B cell (primary cell): Measurements from ENCODE around the gene MAPT. TPM values are rescaled to one million over a fixed set of nuclear protein-coding genes. Genes with fewer than 3 reads are reported as not detected.

Source experiments
- ATAC-seq: fragments of 200-7000 bp; cut with Tn5 transposase; one replicate; pipeline ENCODE4 v1.10.0; 2021; ENCODE audit warnings: low read depth, mild to moderate bottlenecking, moderate number of reproducible peaks, moderate library complexity
- CTCF ChIA-PET: fragments of 350-600 bp; sonication (Branson Sonifier 250); formaldehyde crosslinking; loops from one replicate; lab custom pipeline; 2021; ENCODE audit warnings: antibody characterized with exemption, inconsistent platforms; lab: Charles Lee
- POLR2A ChIA-PET: fragments of 350-600 bp; sonication (Branson Sonifier 250); formaldehyde crosslinking; loops from one replicate; lab custom pipeline; 2021; ENCODE audit warnings: antibody characterized with exemption; lab: Charles Lee
- DNase-seq: peaks from one replicate; pipeline ENCODE4 v3.0.0; 2013
- H2AFZ ChIP-seq: 2 replicates; pipeline ENCODE4 v1.6.1; 2012; ENCODE audit warnings: mild to moderate bottlenecking, low read depth, low read length; ENCODE audit not compliant: insufficient read depth, poor library complexity, severe bottlenecking
- H3K27ac ChIP-seq, 2 donors: 1 replicate in 1 of 2; 2 replicates in 1 of 2; pipeline ENCODE4 v1.5.1; 2012 to 2013; ENCODE audit warnings: low read length in 2 of 2, mild to moderate bottlenecking in 2 of 2, moderate library complexity in 1 of 2
- H3K27me3 ChIP-seq, 4 experiments: fragments of 200-600 bp in 1 of 4; sonication (generic) in 1 of 4; replicated peaks in 1 of 4; 1 replicate in 2 of 4; 2 replicates in 2 of 4; pipeline versions ENCODE4 v1.6.1 to v1.7.0; 2013 to 2016; ENCODE audit warnings: low read length in 3 of 4, mild to moderate bottlenecking in 2 of 4, mixed read lengths in 1 of 4, moderate library complexity in 1 of 4; ENCODE audit not compliant: insufficient read depth in 4 of 4, control insufficient read depth in 3 of 4; ENCODE audit errors: control extremely low read depth in 1 of 4
- H3K36me3 ChIP-seq, 2 experiments: replicated peaks in 1 of 2; 1 replicate in 1 of 2; 2 replicates in 1 of 2; pipeline versions ENCODE4 v1.6.1 to v1.7.1; 2013; ENCODE audit warnings: low read length in 1 of 2; ENCODE audit not compliant: insufficient read depth in 2 of 2, control insufficient read depth in 1 of 2; ENCODE audit errors: control extremely low read depth in 1 of 2, extremely low read depth in 1 of 2
- H3K4me1 ChIP-seq, 2 donors: fragments of 200-600 bp in 1 of 2; sonication (generic) in 1 of 2; 1 replicate in 1 of 2; 2 replicates in 1 of 2; pipeline versions ENCODE4 v1.5.1 to v1.6.1; 2013 to 2017; ENCODE audit warnings: low read length in 2 of 2; ENCODE audit not compliant: control insufficient read depth in 2 of 2, insufficient read depth in 2 of 2
- H3K4me2 ChIP-seq: replicated peaks from 2 replicates; pipeline ENCODE3; 2012; ENCODE audit warnings: mild to moderate bottlenecking, low read depth, low read length; ENCODE audit not compliant: poor library complexity, severe bottlenecking
- H3K4me3 ChIP-seq, 5 experiments: fragments of 200-600 bp in 1 of 5; sonication (generic) in 1 of 5; 1 replicate in 3 of 5; 2 replicates in 2 of 5; pipeline versions ENCODE4 v1.5.1 to v1.7.0; 2011 to 2016; ENCODE audit warnings: low read length in 4 of 5, mild to moderate bottlenecking in 4 of 5, low read depth in 2 of 5, control low read depth in 1 of 5, moderate library complexity in 1 of 5; ENCODE audit not compliant: insufficient read depth in 1 of 5; ENCODE audit errors: control extremely low read depth in 1 of 5, extremely low read depth in 1 of 5
- H3K79me2 ChIP-seq: fragments of 200-600 bp; sonication (generic); one replicate; pipeline ENCODE4 v1.6.0; 2016; ENCODE audit warnings: low read length; ENCODE audit not compliant: control insufficient read depth, insufficient read depth
- H3K9ac ChIP-seq: fragments of 200-600 bp; sonication (generic); 2 replicates; pipeline ENCODE4 v1.6.1; 2017; ENCODE audit warnings: mild to moderate bottlenecking, low read length, moderate library complexity
- H3K9me3 ChIP-seq, 3 donors: one replicate each; pipeline versions ENCODE4 v1.6.1 to v1.7.1; 2013; ENCODE audit warnings: low read length in 2 of 3; ENCODE audit not compliant: control insufficient read depth in 2 of 3, insufficient read depth in 1 of 3; ENCODE audit errors: control extremely low read depth in 1 of 3
- H4K20me1 ChIP-seq: 2 replicates; pipeline ENCODE4 v1.6.0; 2012; ENCODE audit warnings: mild to moderate bottlenecking, low read length; ENCODE audit not compliant: insufficient read depth, control insufficient read depth, poor library complexity, severe bottlenecking
- H3K27ac Mint-ChIP-seq: one replicate; pipeline ENCODE4 v1.8.0; 2021; ENCODE audit warnings: mixed read lengths
- H3K27me3 Mint-ChIP-seq: one replicate; pipeline ENCODE4 v1.8.0; 2021; ENCODE audit warnings: mixed read lengths
- H3K4me1 Mint-ChIP-seq: one replicate; pipeline ENCODE4 v1.8.0; 2021; ENCODE audit warnings: mixed read lengths
- H3K4me3 Mint-ChIP-seq: one replicate; pipeline ENCODE4 v1.8.0; 2021; ENCODE audit warnings: mixed read lengths
- H3K9me3 Mint-ChIP-seq: one replicate; pipeline ENCODE4 v1.8.0; 2022; ENCODE audit warnings: mixed read lengths; ENCODE audit not compliant: insufficient read depth
- CTCF ChIP-seq: fragments of 200-600 bp; IDR thresholded peaks from one replicate; pipeline ENCODE4 v1.8.0; 2022; ENCODE audit warnings: antibody characterized with exemption, mild to moderate bottlenecking
- EZH2 ChIP-seq: IDR thresholded peaks from 2 replicates; pipeline ENCODE4 v1.6.1; 2012; ENCODE audit warnings: borderline replicate concordance, low read depth, mild to moderate bottlenecking, moderate library complexity, low read length; ENCODE audit not compliant: insufficient read depth, poor library complexity, severe bottlenecking
- WGBS: methylation state at CpG from one replicate; pipeline ENCODE4 v1.1.5; 2013; ENCODE audit warnings: missing lambda C conversion rate; ENCODE audit not compliant: insufficient coverage; 5-methylcytosine and 5-hydroxymethylcytosine counted together
- intact Hi-C: fragments of 100-400 bp; cut with micrococcal nuclease; formaldehyde crosslinking; loops from one replicate; pipeline ENCODE4 v1.10.0; 2022
- polyA plus RNA-seq: library from polyadenylated mRNA; depleted of rRNA; stranded (reverse); fragments of >200 nt; gene quantifications from 2 replicates; pipeline ENCODE4 v1.2.3, GENCODE V29; 2012
- total RNA-seq, 2 donors: library from RNA; stranded (reverse); fragments of 120-200 nt in 1 of 2; gene quantifications; 1 replicate in 1 of 2; 2 replicates in 1 of 2; pipeline versions ENCODE4 v1.2.3 to v1.2.4, GENCODE V29; 2013 to 2022

Gene MAPT
- total and polyA plus RNA-seq, 2 donors (not counting 1 experiment from before 2014, with no cell fraction given): 0.13 to 0.20 TPM

- Histone ChIP-seq H3K4me3 (no peak overlapping the region), H3K36me3 (no peaks in the 10 kb centered on the region), H3K79me2 (no peaks in the 10 kb centered on the region), H2AFZ (no peak overlapping the region), H3K4me2 (no peak overlapping the region), H3K27ac (no peak overlapping the region), H3K4me1 (no peaks in the 10 kb centered on the region), H3K9me3 (no peaks in the 10 kb centered on the region), H4K20me1 (no peaks in the 10 kb centered on the region), H3K27me3 (peaks cover 0 to 5% (median 0%) of the 10 kb centered on the region in 4 experiments), H3K9ac (no peak overlapping the region)
- no peaks in the 10 kb centered on the region for H3K4me1 Mint-ChIP-seq
- ATAC-seq (no peak), DNase-seq (no peak)
- POLR2A ChIA-PET: no interaction called here
- no peaks in the 10 kb centered on the region for H3K9me3 Mint-ChIP-seq
- H3K27me3 Mint-ChIP-seq: peaks cover 14% of the 10 kb centered on the region
- no peak overlapping the region for H3K4me3 Mint-ChIP-seq
- TF ChIP-seq CTCF: no peak
- no peak for TF ChIP-seq EZH2
- CTCF ChIA-PET: no interaction called here
- 90% methylated on average over 9 of the region's 9 CpGs for WGBS
- intact Hi-C loops: no loop called here
- H3K27ac Mint-ChIP-seq: no peak overlapping the region
Observed at GRCh38 chr17:45846646-45847045, 47.7 kb upstream of the MAPT start.

GRCh38 chr17:45847101-45847500, 47.3 kb upstream of the MAPT start:
- Mint-ChIP-seq H3K4me3 (no peak overlapping the region), H3K4me1 (no peaks in the 10 kb centered on the region), H3K27me3 (peaks cover 14% of the 10 kb centered on the region), H3K27ac (no peak overlapping the region), H3K9me3 (no peaks in the 10 kb centered on the region)
- no peaks in the 10 kb centered on the region for H3K79me2 ChIP-seq
- H3K27me3 ChIP-seq: peaks cover 0 to 10% (median under 1%) of the 10 kb centered on the region in 4 experiments
- no peaks in the 10 kb centered on the region for H3K9me3 ChIP-seq
- DNase-seq (no peak), ATAC-seq (no peak)
- H2AFZ ChIP-seq: no peak overlapping the region
- H3K4me3 ChIP-seq: no peak overlapping the region
- no peaks in the 10 kb centered on the region for H3K4me1 ChIP-seq
- 90% methylated on average over 3 of the region's 4 CpGs for WGBS
- ChIA-PET CTCF (no interaction called here), POLR2A (no interaction called here)
- H3K4me2 ChIP-seq: no peak overlapping the region
- no peak overlapping the region for H3K27ac ChIP-seq
- H3K9ac ChIP-seq: no peak overlapping the region
- no peaks in the 10 kb centered on the region for H3K36me3 ChIP-seq
- intact Hi-C loops: no loop called here
- H4K20me1 ChIP-seq: no peaks in the 10 kb centered on the region
- no peak for TF ChIP-seq EZH2
- no peak for TF ChIP-seq CTCF
